Endometrial microvascular endothelial cells (primary cell): ENCODE data around the gene PDXP. TPM values are rescaled to one million over a fixed set of nuclear protein-coding genes. Genes with fewer than 3 reads are reported as not detected.
"Not testable (repeated sequence)": the region's sequence is repeated elsewhere in the genome, so short reads cannot be mapped to it uniquely, and the experiment has no call there.

Experiments used
- in situ Hi-C: cut with HindIII; loops from 2 replicates; pipeline ENCODE4 v1.10.0; 2017; ENCODE audit warnings: low sequenced_read_pairs, low pct_unique_long_range_greater_than_20kb; ENCODE audit errors: inconsistent ontology term
- total RNA-seq: library from RNA; depleted of rRNA; stranded (reverse); fragments of >200 nt; gene quantifications from one replicate; pipeline ENCODE4 v1.2.3, GENCODE V29; 2015; ENCODE audit errors: inconsistent ontology term

PDXP gene
- total RNA-seq, 1 donor from 2014 or later: 16.4 TPM

- in situ Hi-C loops: no loop called here
Measured at GRCh38 chr22:37686002-37686982, 27.8 kb downstream of the PDXP start, which contains the start of gene NOL12. TSS of gene NOL12 (plus strand) at chr22:37686343. CDS start at chr22:37686393, 50 bp downstream.

- in situ Hi-C loops: no loop called here
Measured at GRCh38 chr22:37690407-37690806, 31.9 kb downstream of the PDXP start.

- in situ Hi-C loops: no loop called here
Measured at GRCh38 chr22:37690901-37691504, 32.5 kb downstream of the PDXP start.

GRCh38 chr22:37692627-37693285 lies 34.2 kb downstream of the PDXP start:
- in situ Hi-C loops: no loop called here

GRCh38 chr22:37694131-37694530 lies 35.6 kb downstream of the PDXP start:
- in situ Hi-C loops: not testable (repeated sequence)

- in situ Hi-C loops: not testable (repeated sequence)
Measured at GRCh38 chr22:37696260-37696656, 37.7 kb downstream of the PDXP start.

GRCh38 chr22:37696657-37697537 lies 38.4 kb downstream of the PDXP start, which contains the start of gene TRIOBP:
TSS of gene TRIOBP (plus strand) at chr22:37697048. CDS start at chr22:37701366, 4,318 bp downstream.
- in situ Hi-C loops: no loop called here

GRCh38 chr22:37697538-37697835 lies 39.0 kb downstream of the PDXP start:
- in situ Hi-C loops: no loop called here

GRCh38 chr22:37701141-37701786 lies 42.7 kb downstream of the PDXP start:
- in situ Hi-C loops: no loop called here

GRCh38 chr22:37703906-37704305 lies 45.4 kb downstream of the PDXP start:
- in situ Hi-C loops: no loop called here

- in situ Hi-C loops: no loop called here
Measured at GRCh38 chr22:37704645-37705044, 46.1 kb downstream of the PDXP start.

- in situ Hi-C loops: no loop called here
Measured at GRCh38 chr22:37705205-37705604, 46.7 kb downstream of the PDXP start.

- in situ Hi-C loops: no loop called here
Measured at GRCh38 chr22:37708580-37709444, 50.3 kb downstream of the PDXP start.

- in situ Hi-C loops: no loop called here
Measured at GRCh38 chr22:37709445-37709765, 50.9 kb downstream of the PDXP start.

- in situ Hi-C loops: no loop called here
Measured at GRCh38 chr22:37710675-37711074, 52.2 kb downstream of the PDXP start.

- in situ Hi-C loops: no loop called here
Measured at GRCh38 chr22:37711490-37711889, 53.0 kb downstream of the PDXP start.

GRCh38 chr22:37713761-37714160 lies 55.2 kb downstream of the PDXP start:
- in situ Hi-C loops: no loop called here

GRCh38 chr22:37714634-37715033 lies 56.1 kb downstream of the PDXP start:
- in situ Hi-C loops: no loop called here
